ENCODE results near the gene CFAP61.

- TF ChIP-seq REST (IDR thresholded peaks at IDR 0.05; ENCODE audit: unreplicated experiment) (no peak), CTCF (conservative IDR thresholded peaks at IDR 0.05; ENCODE audit: low read depth in 2 of 2) (no peak), POLR2AphosphoS5 (IDR thresholded peaks at IDR 0.05; ENCODE audit: low read depth) (no peak), EZH2phosphoT487 (IDR thresholded peaks at IDR 0.05; ENCODE audit: unreplicated experiment) (no peak), JUNB (IDR thresholded peaks at IDR 0.05; ENCODE audit: unreplicated experiment) (no peak), CREB1 (CRISPR knock-in tag; IDR thresholded peaks at IDR 0.05; ENCODE audit: low read depth) (no peak), EZH2 (IDR thresholded peaks at IDR 0.05; ENCODE audit: low read depth, unreplicated experiment) (no peak), NANOG (IDR thresholded peaks at IDR 0.05; ENCODE audit: borderline replicate concordance) (no peak), ETS1 (IDR thresholded peaks at IDR 0.05) (no peak), ZNF331 (CRISPR knock-in tag; IDR thresholded peaks at IDR 0.05; ENCODE audit: low read depth) (no peak), STAT1 (IDR thresholded peaks at IDR 0.05; ENCODE audit: unreplicated experiment) (no peak), ZNF462 (CRISPR knock-in tag; IDR thresholded peaks at IDR 0.05) (no peak), ZNF114 (CRISPR knock-in tag; IDR thresholded peaks at IDR 0.05) (no peak)
Measured at GRCh38 chr20:20273286-20273685, 221.0 kb downstream of the CFAP61 start.

Measured in GM23338 (cell line).